K562 (cell line): ENCODE results near the gene PKP1. TPM values are rescaled to one million over a fixed set of nuclear protein-coding genes. Genes with fewer than 3 reads are reported as not detected.

Experiments
- ATAC-seq: fragments of 200-7000 bp; cut with Tn5 transposase; 3 replicates; pipeline ENCODE4 v1.9.1; 2020; ENCODE audit warnings: moderate library complexity
- BruUV-seq: library from RNA; stranded (reverse); fragments of 400-500 nt; replicated peaks from 2 replicates; lab custom pipeline; 2021; lab: Mats Ljungman, UMichigan
- CTCF ChIA-PET: fragments of 300-600 bp; formaldehyde crosslinking; extraction: SDS; loops from one replicate; lab custom pipeline; 2021; ENCODE audit warnings: low intra/inter-chr PET ratio; lab: Yijun Ruan, JAX
- POLR2A ChIA-PET: fragments of 300-600, 350-650 bp; sonication (Branson Sonifier 250); formaldehyde crosslinking; extraction: SDS; loops from one replicate; lab custom pipeline; 2021; ENCODE audit warnings: antibody characterized with exemption, inconsistent platforms; lab: Yijun Ruan, JAX
- DNase-seq, 4 experiments: peaks; one replicate each; pipeline versions ENCODE4 v3.0.0 to v3.0.0-alpha.2; 2011 to 2018; ENCODE audit warnings: low spot score in 3 of 4, mixed read lengths in 3 of 4; ENCODE audit errors: extremely low read depth in 1 of 4
- FAIRE-seq: peaks from 2 replicates; lab custom pipeline; 2011; peaks lifted over from hg19 to GRCh38; lab: Jason Lieb, UNC
- H2AFZ ChIP-seq: 2 replicates; pipeline ENCODE4 v1.6.0; 2011; ENCODE audit warnings: low read depth, low read length, control low read depth, inconsistent platforms
- H3K27ac ChIP-seq: fragments of 200-600 bp; 3 replicates; pipeline ENCODE4 v1.8.0; 2011; ENCODE audit warnings: low read depth, mild to moderate bottlenecking, control low read depth, inconsistent platforms, low read length, moderate library complexity, mixed read lengths; ENCODE audit errors: extremely low read depth
- H3K27me3 ChIP-seq, 2 experiments: fragments of 300-600 bp in 1 of 2; 2 replicates in 1 of 2; 3 replicates in 1 of 2; pipeline versions ENCODE4 v1.6.0 to v1.8.0; 2011; ENCODE audit warnings: inconsistent platforms in 2 of 2, low read length in 2 of 2, mild to moderate bottlenecking in 1 of 2, mixed read lengths in 1 of 2, moderate library complexity in 1 of 2; ENCODE audit not compliant: control insufficient read depth in 2 of 2, insufficient read depth in 2 of 2
- H3K36me3 ChIP-seq: fragments of 300-600 bp; 3 replicates; pipeline ENCODE4 v1.8.0; 2011; ENCODE audit warnings: mild to moderate bottlenecking, low read length, inconsistent platforms; ENCODE audit not compliant: control insufficient read depth, insufficient read depth
- H3K4me1 ChIP-seq, 2 experiments: fragments of 200-600 bp in 1 of 2; replicated peaks in 1 of 2; 2 replicates in 1 of 2; 3 replicates in 1 of 2; pipeline versions ENCODE4 v1.5.1 to v1.8.0; 2011; ENCODE audit warnings: inconsistent platforms in 2 of 2, low read length in 2 of 2, mild to moderate bottlenecking in 1 of 2, mixed read lengths in 1 of 2, moderate library complexity in 1 of 2; ENCODE audit not compliant: control insufficient read depth in 2 of 2, insufficient read depth in 2 of 2
- H3K4me2 ChIP-seq: 2 replicates; pipeline ENCODE4 v1.6.1; 2011; ENCODE audit warnings: low read length, control low read depth, inconsistent platforms, mixed read lengths; ENCODE audit not compliant: insufficient read depth
- H3K4me3 ChIP-seq: fragments of 200-600 bp; sonication (generic), shearing (Covaris generic); 2 replicates; pipeline ENCODE4 v1.5.1; 2016; ENCODE audit warnings: control low read depth, inconsistent platforms
- H3K79me2 ChIP-seq: fragments of 200-600 bp; 3 replicates; pipeline ENCODE4 v1.8.0; 2011; ENCODE audit warnings: low read length, inconsistent platforms; ENCODE audit not compliant: control insufficient read depth, insufficient read depth
- H3K9ac ChIP-seq, 2 experiments: 2 replicates each; pipeline versions ENCODE4 v1.6.0 to v1.6.1; 2011; ENCODE audit warnings: low read depth in 2 of 2, low read length in 2 of 2, control low read depth in 1 of 2, inconsistent platforms in 1 of 2, mild to moderate bottlenecking in 1 of 2, mixed read lengths in 1 of 2; ENCODE audit not compliant: insufficient read depth in 1 of 2
- H3K9me1 ChIP-seq: one replicate; pipeline ENCODE4 v1.6.0; 2011; ENCODE audit warnings: inconsistent platforms, mild to moderate bottlenecking, low read length, moderate library complexity; ENCODE audit not compliant: control insufficient read depth, insufficient read depth
- H3K9me3 ChIP-seq: replicated peaks from 2 replicates; pipeline ENCODE4 v1.5.1; 2011; ENCODE audit warnings: low read depth, low read length, inconsistent platforms; ENCODE audit not compliant: control insufficient read depth, insufficient read depth
- H4K20me1 ChIP-seq: replicated peaks from 2 replicates; pipeline ENCODE4 v1.6.1; 2011; ENCODE audit warnings: low read length, inconsistent platforms, mixed read lengths; ENCODE audit not compliant: control insufficient read depth, insufficient read depth
- ASH1L ChIP-seq: fragments of 450-650 bp; IDR thresholded peaks from 2 replicates; pipeline ENCODE4 v1.6.1; 2018; ENCODE audit warnings: borderline replicate concordance, mild to moderate bottlenecking, low read depth; ENCODE audit not compliant: partially characterized antibody
- CREB1 ChIP-seq, 2 experiments: sonication (generic) in 1 of 2; formaldehyde crosslinking in 1 of 2; IDR thresholded peaks; 2 replicates each; pipeline versions ENCODE4 v1.6.1 to v1.8.0; 2012 to 2022; ENCODE audit warnings: inconsistent platforms in 1 of 2, mild to moderate bottlenecking in 1 of 2, missing genetic modification reagents in 1 of 2, moderate library complexity in 1 of 2
- EP300 ChIP-seq: IDR thresholded peaks from 2 replicates; pipeline ENCODE4 v1.6.1; 2012; ENCODE audit warnings: low read length, improper control_type of control experiment
- FIP1L1 ChIP-seq: fragments of 200-400 bp; formaldehyde crosslinking; IDR thresholded peaks from 2 replicates; pipeline ENCODE4 v1.6.1; 2018; ENCODE audit warnings: mild to moderate bottlenecking, low read depth, low read length; ENCODE audit not compliant: poor library complexity, severe bottlenecking
- HEY1 ChIP-seq: fragments of 250-450 bp; sonication (Bioruptor Pico); IDR thresholded peaks from 2 replicates; pipeline ENCODE4 v1.5.0; 2020; ENCODE audit warnings: mild to moderate bottlenecking, moderate library complexity, borderline replicate concordance
- HIVEP1 ChIP-seq: fragments of 250-450 bp; sonication (Bioruptor Pico); IDR thresholded peaks from 2 replicates; pipeline ENCODE4 v1.4.0; 2020; ENCODE audit warnings: mild to moderate bottlenecking
- MAX ChIP-seq: sonication (generic); formaldehyde crosslinking; IDR thresholded peaks from 2 replicates; pipeline ENCODE4 v1.9.0; 2022; ENCODE audit warnings: mild to moderate bottlenecking, missing genetic modification reagents
- NCOA1 ChIP-seq: fragments of 450-650 bp; IDR thresholded peaks from 2 replicates; pipeline ENCODE4 v1.6.1; 2016; ENCODE audit warnings: low read depth
- NFIC ChIP-seq: fragments of 450-650 bp; IDR thresholded peaks from 2 replicates; pipeline ENCODE4 v1.6.1; 2017; ENCODE audit warnings: mild to moderate bottlenecking, inconsistent platforms
- NFXL1 ChIP-seq: fragments of 450-650 bp; formaldehyde crosslinking; IDR thresholded peaks from 2 replicates; pipeline ENCODE4 v1.4.0; 2021; ENCODE audit warnings: mild to moderate bottlenecking
- POLR2G ChIP-seq: fragments of 200-400 bp; formaldehyde crosslinking; IDR thresholded peaks from 2 replicates; pipeline ENCODE4 v1.6.1; 2017; ENCODE audit warnings: low read depth, mild to moderate bottlenecking, antibody characterized with exemption, low read length, moderate library complexity
- RCOR1 ChIP-seq, 2 experiments: IDR thresholded peaks; 2 replicates each; pipeline ENCODE4 v1.6.1; 2012; ENCODE audit warnings: low read depth in 2 of 2, low read length in 2 of 2, borderline replicate concordance in 1 of 2, improper control_type of control experiment in 1 of 2
- STAT5A ChIP-seq: IDR thresholded peaks from 2 replicates; pipeline ENCODE4 v1.6.1; 2012; ENCODE audit warnings: low read length, inconsistent platforms, borderline replicate concordance
- TBL1XR1 ChIP-seq, 2 experiments: IDR thresholded peaks; 2 replicates each; pipeline ENCODE4 v1.6.1; 2012; ENCODE audit warnings: improper control_type of control experiment in 2 of 2, low read length in 2 of 2, mild to moderate bottlenecking in 1 of 2
- TCF7 ChIP-seq: sonication (generic); IDR thresholded peaks from 2 replicates; pipeline ENCODE4 v1.6.1; 2016; ENCODE audit warnings: antibody characterized with exemption, borderline replicate concordance
- ZFX ChIP-seq: sonication (generic); formaldehyde crosslinking; IDR thresholded peaks from 2 replicates; pipeline ENCODE4 v1.8.0; 2022; ENCODE audit warnings: mild to moderate bottlenecking, missing genetic modification reagents, moderate library complexity
- ZNF592 ChIP-seq: fragments of 450-650 bp; IDR thresholded peaks from 2 replicates; pipeline ENCODE4 v1.6.1; 2017; ENCODE audit warnings: antibody characterized with exemption, mild to moderate bottlenecking
- ZNF644 ChIP-seq: fragments of 200-800 bp; sonication (Bioruptor generic); IDR thresholded peaks from 2 replicates; pipeline ENCODE4 v1.6.1; 2016; ENCODE audit warnings: low read depth, missing genetic modification characterization, missing compliant biosample characterization
- ZNF696 ChIP-seq: fragments of 250-450 bp; sonication (Bioruptor Pico); conservative IDR thresholded peaks from 2 replicates; pipeline ENCODE4 v1.4.0; 2020; ENCODE audit warnings: mild to moderate bottlenecking, moderate library complexity
- ZNF75A ChIP-seq: fragments of 450-650 bp; formaldehyde crosslinking; IDR thresholded peaks from 2 replicates; pipeline ENCODE4 v1.4.0; 2020; ENCODE audit warnings: mild to moderate bottlenecking
- WGBS: fragments of 100-300 bp; shearing (Covaris generic); methylation state at CpG from one replicate; pipeline ENCODE4 v1.1.6; 2016; ENCODE audit warnings: low coverage, mixed read lengths; ENCODE audit not compliant: insufficient coverage; ENCODE audit errors: missing lambda C conversion rate; 5-methylcytosine and 5-hydroxymethylcytosine counted together
- in situ Hi-C: fragments of 300-500 bp; cut with MboI; formaldehyde crosslinking; loops from 4 replicates; pipeline ENCODE4 v1.15.0; 2018; ENCODE audit warnings: inconsistent platforms, mixed read lengths
- intact Hi-C: fragments of 100-400 bp; cut with micrococcal nuclease; formaldehyde crosslinking; loops from 2 replicates; pipeline ENCODE4 v1.14.2; 2022
- polyA plus RNA-seq, 8 experiments: library from polyadenylated mRNA; depleted of rRNA in 4 of 8; stranded (reverse) in 5 of 8; unstranded in 3 of 8; fragments of >200 nt; fragmentation: Nextera tagmentation in 2 of 8; fragmentation: Illumina TruSeq in 1 of 8; extraction: Ambion mirVana in 2 of 8; extraction: Trizol in 1 of 8; gene quantifications; 2 replicates each; pipeline versions ENCODE4 v1.2.1 to v1.2.3, GENCODE V29; 2011 to 2014; ENCODE audit warnings: inconsistent platforms in 1 of 8, missing spikeins in 1 of 8
- total RNA-seq, 7 experiments: library from RNA; depleted of rRNA in 6 of 7; stranded (reverse); fragments of >200 nt in 6 of 7; fragmentation: Illumina TruSeq in 2 of 7; extraction: Trizol in 2 of 7; gene quantifications; 2 replicates each; pipeline versions ENCODE4 v1.2.1 to v1.2.3, GENCODE V29; 2011 to 2021; ENCODE audit warnings: low replicate concordance in 1 of 7

PKP1 gene
- total and polyA plus RNA-seq, 9 of the 15 experiments (the other 6 are each of a cell fraction or from before 2014, with no cell fraction given), result not detected

GRCh38 chr1:201321826-201322390 is 38.6 kb downstream of the PKP1 start:
- no peaks in the 10 kb centered on the region for H3K36me3 ChIP-seq
- no peak for FAIRE-seq
- no peak overlapping the region for H3K4me3 ChIP-seq
- no peak overlapping the region for H2AFZ ChIP-seq
- intact Hi-C loops, result no loop called here
- H3K9me1 ChIP-seq, result no peaks in the 10 kb centered on the region
- WGBS, result 2% methylated on average over 15 of the region's 15 CpGs
- H3K9me3 ChIP-seq, result no peaks in the 10 kb centered on the region
- H3K4me2 ChIP-seq, result no peak overlapping the region
- no peaks in the 10 kb centered on the region for H3K79me2 ChIP-seq
- POLR2A ChIA-PET, result interaction anchor here (0.6 kb wide), 1 partner anchor 8 kb away, joined by 3 read pairs; no protein-coding TSS in a partner anchor
- no peak for ATAC-seq
- BruUV-seq, result no TSS peak
- 0 out of 5 replicates have a peak, but pooled peaks cover 0 to 2% of the 10 kb centered on the region in 2 experiments for H3K4me1 ChIP-seq
- no peak for TF ChIP-seq EP300
- TF ChIP-seq TCF7, result no peak
- TF ChIP-seq ZNF592, result no peak
- TF ChIP-seq MAX, result no peak
- no peak for TF ChIP-seq ASH1L
- TF ChIP-seq TBL1XR1 (IDR thresholded peaks at IDR 0.05; ENCODE audit: low read length in 2 of 2), result no peak
- TF ChIP-seq ZNF75A (CRISPR knock-in tag), result no peak
- TF ChIP-seq FIP1L1, result no peak
- no peak for TF ChIP-seq RCOR1 (IDR thresholded peaks at IDR 0.05; ENCODE audit: borderline replicate concordance in 1 of 2, low read depth in 2 of 2, low read length in 2 of 2)
- no peak for TF ChIP-seq NFIC
- no peak for TF ChIP-seq ZNF644
- no peak for TF ChIP-seq ZFX
- no peak for TF ChIP-seq STAT5A
- TF ChIP-seq POLR2G, result no peak
- TF ChIP-seq HEY1 (CRISPR knock-in tag), result no peak
- TF ChIP-seq ZNF696 (CRISPR knock-in tag), result no peak
- TF ChIP-seq HIVEP1, result no peak
- TF ChIP-seq NFXL1 (CRISPR knock-in tag), result no peak
- TF ChIP-seq NCOA1, result no peak
- TF ChIP-seq CREB1 (IDR thresholded peaks at IDR 0.05), result no peak
- no peak for TF ChIP-seq CREB1 (CRISPR knock-in tag; IDR thresholded peaks at IDR 0.05)
- in situ Hi-C loops, result no loop called here
- DNase-seq, result no peak
- no peak overlapping the region for H3K9ac ChIP-seq
- CTCF ChIA-PET, result no interaction called here
- H4K20me1 ChIP-seq, result peaks cover 9% of the 10 kb centered on the region; the same call in 1 of the 2 replicates
- no peak overlapping the region for H3K27ac ChIP-seq
- H3K27me3 ChIP-seq, result peaks cover 29 to 90% of the 10 kb centered on the region in 2 experiments; a peak in 4 of 5 replicates
